Mesothelial cell of epicardium (in vitro differentiated cells): Measurements from ENCODE around the gene SPATS1. TPM values are rescaled to one million over a fixed set of nuclear protein-coding genes. Genes with fewer than 3 reads are reported as not detected.

Experiments used
- DNase-seq, 2 experiments: peaks; one replicate each; pipeline ENCODE4 v3.0.0; 2021; ENCODE audit warnings: low spot score in 2 of 2; ENCODE audit not compliant: unreplicated experiment in 2 of 2
- H3K27ac Mint-ChIP-seq: 2 replicates; pipeline ENCODE4 v1.8.0; 2021; ENCODE audit warnings: mixed read lengths
- H3K27me3 Mint-ChIP-seq: 2 replicates; pipeline ENCODE4 v1.8.0; 2021; ENCODE audit warnings: low read depth, mixed read lengths
- H3K36me3 Mint-ChIP-seq: 2 replicates; pipeline ENCODE4 v1.8.0; 2021; ENCODE audit warnings: mixed read lengths
- H3K4me1 Mint-ChIP-seq: 2 replicates; pipeline ENCODE4 v1.8.0; 2021; ENCODE audit warnings: mixed read lengths
- H3K4me3 Mint-ChIP-seq: 2 replicates; pipeline ENCODE4 v1.8.0; 2021; ENCODE audit warnings: mild to moderate bottlenecking, moderate library complexity, mixed read lengths
- H3K9me3 Mint-ChIP-seq: 2 replicates; pipeline ENCODE4 v1.8.0; 2021; ENCODE audit warnings: mixed read lengths
- CTCF ChIP-seq: fragments of 200-600 bp; sonication (generic); IDR thresholded peaks from one replicate; pipeline ENCODE4 v1.5.0; 2021; ENCODE audit warnings: antibody characterized with exemption; ENCODE audit not compliant: unreplicated experiment
- total RNA-seq: library from RNA; stranded (reverse); gene quantifications from 3 replicates; pipeline ENCODE4 v1.2.1, GENCODE V29; 2021

The SPATS1 gene
- total RNA-seq, 1 donor from 2014 or later = not detected

- DNase-seq = no peak
- H3K27me3 Mint-ChIP-seq = peaks cover 51% of the 10 kb centered on the region
Measured at GRCh38 chr6:44333273-44333919, 9.1 kb upstream of the SPATS1 start.

DNA sequence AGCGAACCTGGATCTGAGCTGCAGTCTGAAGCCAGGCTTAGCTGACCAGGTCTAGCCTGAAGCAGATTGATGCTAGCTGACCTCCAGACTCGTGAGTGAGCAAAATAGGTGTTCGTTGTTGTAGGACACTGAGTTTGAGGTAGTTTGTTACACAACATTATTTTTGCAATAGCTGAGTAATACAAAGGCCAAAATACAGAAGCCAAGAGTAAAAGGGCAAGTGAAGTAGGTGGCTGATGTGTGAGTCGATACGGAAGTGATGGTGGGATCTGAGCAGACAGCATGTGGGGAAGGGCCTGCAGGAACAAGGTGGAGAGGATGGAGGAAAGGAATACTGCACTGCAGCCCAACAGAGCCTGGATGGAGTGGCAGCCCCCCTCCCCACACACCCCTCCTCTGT, 8.5 kb upstream of the SPATS1 start:
- Mint-ChIP-seq H3K4me3 (no peak overlapping the region), H3K36me3 (no peaks in the 10 kb centered on the region), H3K9me3 (no peaks in the 10 kb centered on the region), H3K27me3 (peaks cover 47% of the 10 kb centered on the region), H3K4me1 (peaks cover 2% of the 10 kb centered on the region), H3K27ac (no peak overlapping the region)
- TF ChIP-seq CTCF = no peak
- DNase-seq = no peak

More at GRCh38 chr6:44333273-44333919, 9.1 kb upstream of the SPATS1 start:
- H3K4me1 Mint-ChIP-seq = peaks cover 2% of the 10 kb centered on the region
- no peaks in the 10 kb centered on the region for H3K9me3 Mint-ChIP-seq
- no peaks in the 10 kb centered on the region for H3K36me3 Mint-ChIP-seq
- no peak overlapping the region for H3K4me3 Mint-ChIP-seq
- H3K27ac Mint-ChIP-seq = no peak overlapping the region
- no peak for TF ChIP-seq CTCF

DNA sequence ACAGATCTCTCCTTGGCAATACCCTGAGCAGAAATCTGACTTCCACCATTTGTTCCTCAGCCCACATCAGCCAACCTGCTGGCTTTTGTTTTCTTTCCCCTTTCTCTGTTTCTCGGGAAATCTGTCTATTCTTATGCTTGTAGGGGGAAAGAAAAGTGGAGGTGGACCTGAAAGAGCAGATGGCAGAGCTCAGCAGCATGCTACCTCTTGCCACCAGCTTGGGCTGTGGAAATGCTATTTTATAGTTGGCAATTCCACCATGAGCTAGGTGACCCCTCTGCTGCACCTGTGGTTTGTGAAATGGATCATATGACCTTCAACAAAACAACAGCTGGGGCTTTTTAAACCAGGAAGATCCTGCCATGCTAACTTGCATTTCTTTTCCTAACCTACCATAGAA, 6.8 kb upstream of the SPATS1 start:
- Mint-ChIP-seq H3K27me3 (peaks cover 30% of the 10 kb centered on the region), H3K36me3 (no peaks in the 10 kb centered on the region), H3K4me3 (no peak overlapping the region), H3K9me3 (no peaks in the 10 kb centered on the region), H3K4me1 (peaks cover 2% of the 10 kb centered on the region), H3K27ac (no peak overlapping the region)
- DNase-seq = no peak
- TF ChIP-seq CTCF = no peak

DNA sequence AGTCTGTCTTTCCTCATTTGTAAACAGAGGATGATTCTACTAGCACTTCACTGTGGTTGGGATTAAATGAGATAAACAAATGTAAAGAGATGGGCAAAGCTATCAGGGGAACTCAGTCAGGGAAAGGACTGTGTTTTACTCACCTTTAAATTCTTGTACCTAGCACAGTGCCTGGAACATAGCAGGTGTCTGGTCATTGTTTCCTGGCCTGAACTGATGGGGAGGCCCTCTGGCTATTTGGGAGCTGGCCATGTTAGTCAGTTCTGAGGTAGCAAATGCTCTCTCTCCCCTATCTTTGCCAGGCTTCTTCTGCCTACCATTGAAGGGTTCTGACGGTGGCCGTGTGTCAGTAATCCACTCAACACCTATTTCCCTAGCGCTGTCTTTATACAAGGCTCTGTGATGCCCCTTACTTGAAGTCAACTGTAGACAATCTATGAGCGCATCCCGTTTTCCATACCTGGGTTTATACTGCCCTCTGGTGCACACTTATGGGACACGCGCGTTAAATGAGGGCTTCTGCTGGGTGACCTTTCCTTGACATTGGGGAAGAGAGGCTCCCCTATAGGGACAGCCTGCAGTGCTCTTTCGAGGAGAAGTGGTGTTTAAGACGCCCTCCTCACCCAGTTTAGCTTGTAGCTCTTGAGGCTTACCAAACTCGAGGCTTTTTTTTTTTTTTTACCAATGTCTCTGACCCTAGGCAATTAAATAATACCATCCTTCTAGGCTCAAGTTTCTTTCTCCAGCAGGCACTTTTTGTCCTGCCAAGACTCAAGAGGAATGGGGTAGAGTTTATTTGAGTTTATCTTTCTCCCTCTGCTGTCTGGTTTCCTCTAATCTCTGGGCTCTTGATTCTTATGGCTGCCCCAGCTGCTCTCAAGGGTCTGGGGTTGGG, 4.0 kb upstream of the SPATS1 start:
- no peaks in the 10 kb centered on the region for H3K4me1 Mint-ChIP-seq
- peak in 1 of 2 experiments; percentile 69 for DNase-seq
- no peaks in the 10 kb centered on the region for H3K9me3 Mint-ChIP-seq
- H3K27ac Mint-ChIP-seq = no peak overlapping the region
- H3K4me3 Mint-ChIP-seq = no peak overlapping the region
- no peaks in the 10 kb centered on the region for H3K36me3 Mint-ChIP-seq
- H3K27me3 Mint-ChIP-seq = peaks cover 37% of the 10 kb centered on the region
- TF ChIP-seq CTCF = peak; percentile 10

DNA sequence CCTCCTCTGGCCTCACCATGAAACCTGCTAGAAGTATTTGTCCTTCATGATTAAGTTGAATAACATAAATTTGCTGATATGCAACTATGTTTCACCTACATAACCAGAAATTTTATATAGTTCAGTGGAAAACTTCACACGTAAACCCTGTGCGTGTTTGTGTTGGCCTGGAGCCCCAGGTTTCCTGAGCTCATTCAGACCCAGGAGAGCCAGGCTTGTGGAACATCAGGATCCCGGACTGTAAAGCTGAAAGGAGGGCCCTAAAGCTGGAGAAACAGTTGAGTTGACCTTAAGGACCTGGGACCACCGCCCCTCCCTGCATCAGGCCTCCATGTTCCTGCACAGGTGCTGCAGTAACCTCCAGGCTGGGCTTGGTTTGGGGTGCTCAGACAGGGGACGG, 3.1 kb upstream of the SPATS1 start:
- Mint-ChIP-seq H3K27ac (no peak overlapping the region), H3K27me3 (peaks cover 45% of the 10 kb centered on the region), H3K4me1 (no peaks in the 10 kb centered on the region), H3K36me3 (no peaks in the 10 kb centered on the region), H3K9me3 (no peaks in the 10 kb centered on the region), H3K4me3 (no peak overlapping the region)
- no peak for DNase-seq
- TF ChIP-seq CTCF = no peak
